ENCODE measurements around the gene GSTT2B.
A peak's percentile ranks its signal among the peaks of the same experiment; 100 is the strongest.
"Not testable (repeated sequence)": the region's sequence is repeated elsewhere in the genome, so short reads cannot be mapped to it uniquely, and the experiment has no call there.

GSTT2B gene

GRCh38 chr22:23961084-23961771 is at the start of gene GSTT2B:
TSS of gene GSTT2B (minus strand) at chr22:23961195. CDS start at chr22:23961131, 64 bp downstream.
- DNase-seq = not testable (repeated sequence)

GRCh38 chr22:24010018-24010391 is 49.0 kb upstream of the GSTT2B start:
- no peak for DNase-seq

- DNase-seq = no peak
Observed at GRCh38 chr22:24009227-24010017, 48.4 kb upstream of the GSTT2B start.

GRCh38 chr22:24008381-24009226 is 47.6 kb upstream of the GSTT2B start:
- DNase-seq = no peak

GRCh38 chr22:24008022-24008283 is 47.0 kb upstream of the GSTT2B start:
- DNase-seq = no peak

- DNase-seq = no peak
Observed at GRCh38 chr22:24007253-24008021, 46.4 kb upstream of the GSTT2B start.

- DNase-seq = no peak
Observed at GRCh38 chr22:24006914-24007214, 45.9 kb upstream of the GSTT2B start.

GRCh38 chr22:24006207-24006913 is 45.4 kb upstream of the GSTT2B start:
- DNase-seq = no peak

- DNase-seq = no peak
Observed at GRCh38 chr22:24005201-24005600, 44.2 kb upstream of the GSTT2B start, which contains the start of gene GSTT4. TSS of gene GSTT4 (minus strand) at chr22:24005453. CDS start at chr22:24005356, 97 bp downstream.

GRCh38 chr22:24003887-24004286 is 42.9 kb upstream of the GSTT2B start:
- DNase-seq = no peak

- no peak for DNase-seq
Observed at GRCh38 chr22:24002851-24003250, 41.9 kb upstream of the GSTT2B start.

- DNase-seq = no peak
Observed at GRCh38 chr22:24002272-24002671, 41.3 kb upstream of the GSTT2B start.

GRCh38 chr22:24001314-24001713 is 40.3 kb upstream of the GSTT2B start:
- no peak for DNase-seq

GRCh38 chr22:23999779-24000178 is 38.8 kb upstream of the GSTT2B start:
- DNase-seq = not testable (repeated sequence)

- no peak for DNase-seq
Observed at GRCh38 chr22:23997092-23997491, 36.1 kb upstream of the GSTT2B start.

GRCh38 chr22:23993581-23994177 is 32.7 kb upstream of the GSTT2B start:
- DNase-seq = not testable (repeated sequence)

- not testable (repeated sequence) for DNase-seq
Observed at GRCh38 chr22:23993080-23993479, 32.1 kb upstream of the GSTT2B start.

- not testable (repeated sequence) for DNase-seq
Observed at GRCh38 chr22:23989583-23990244, 28.7 kb upstream of the GSTT2B start.

GRCh38 chr22:23986538-23987178 is 25.7 kb upstream of the GSTT2B start:
- DNase-seq = not testable (repeated sequence)

- DNase-seq = not testable (repeated sequence)
Observed at GRCh38 chr22:23986089-23986488, 25.1 kb upstream of the GSTT2B start.

GRCh38 chr22:23984430-23984829 is 23.4 kb upstream of the GSTT2B start:
- peak; percentile 75 to 81 for DNase-seq

All from activated CD4-positive, alpha-beta T cell treated with anti-CD3 and anti-CD28 coated beads, Interleukin-2, amount 50 U/mL, for 48 hours (primary cell).